A673 (cell line): Measurements from ENCODE around the gene SRP54. TPM values are rescaled to one million over a fixed set of nuclear protein-coding genes. Genes with fewer than 3 reads are reported as not detected.
"Not testable (repeated sequence)": the region's sequence is repeated elsewhere in the genome, so short reads cannot be mapped to it uniquely, and the experiment has no call there.

ENCODE experiments used
- BruUV-seq: library from RNA; stranded (reverse); fragments of 400-500 nt; replicated peaks from 2 replicates; lab custom pipeline; 2021; lab: Mats Ljungman, UMichigan
- CTCF ChIA-PET: fragments of 300-600 bp; sonication (Branson Sonifier 250); formaldehyde crosslinking; loops from one replicate; lab custom pipeline; 2022; ENCODE audit warnings: antibody characterized with exemption; lab: Charles Lee
- POLR2A ChIA-PET: fragments of 300-600 bp; sonication (Branson Sonifier 250); formaldehyde crosslinking; loops from one replicate; lab custom pipeline; 2022; ENCODE audit warnings: antibody characterized with exemption; ENCODE audit not compliant: low non-redundant PET; lab: Charles Lee
- DNase-seq: peaks from one replicate; pipeline ENCODE4 v3.0.0-alpha.2; 2015; ENCODE audit warnings: low spot score
- H3K27ac ChIP-seq: fragments of 200-600 bp; sonication (generic); 2 replicates; pipeline ENCODE4 v1.5.1; 2016; ENCODE audit warnings: mixed run types, low read depth, mild to moderate bottlenecking, mixed read lengths, antibody characterized with exemption, low read length; ENCODE audit not compliant: poor library complexity, severe bottlenecking
- H3K27me3 ChIP-seq: fragments of 200-600 bp; sonication (generic); replicated peaks from 2 replicates; pipeline ENCODE4 v1.6.1; 2017; ENCODE audit warnings: mixed run types, low read depth, mild to moderate bottlenecking, mixed read lengths, antibody characterized with exemption, low read length; ENCODE audit not compliant: insufficient read depth, poor library complexity
- H3K36me3 ChIP-seq: fragments of 200-600 bp; sonication (generic); 2 replicates; pipeline ENCODE4 v1.6.1; 2016; ENCODE audit warnings: mixed run types, mild to moderate bottlenecking, mixed read lengths, antibody characterized with exemption, low read length; ENCODE audit not compliant: insufficient read depth, poor library complexity, severe bottlenecking
- H3K4me1 ChIP-seq: fragments of 200-600 bp; sonication (generic); 2 replicates; pipeline ENCODE4 v1.6.1; 2017; ENCODE audit warnings: mixed run types, mild to moderate bottlenecking, mixed read lengths, antibody characterized with exemption, low read length; ENCODE audit not compliant: insufficient read depth, poor library complexity, severe bottlenecking
- H3K4me3 ChIP-seq: fragments of 200-600 bp; sonication (generic); 2 replicates; pipeline ENCODE4 v1.5.1; 2016; ENCODE audit warnings: low read depth, mixed run types, mild to moderate bottlenecking, mixed read lengths, low read length; ENCODE audit not compliant: poor library complexity, severe bottlenecking
- H3K9me3 ChIP-seq: fragments of 200-600 bp; sonication (generic); 2 replicates; pipeline ENCODE4 v1.6.1; 2016; ENCODE audit warnings: mixed run types, low read depth, mild to moderate bottlenecking, mixed read lengths, antibody characterized with exemption, low read length; ENCODE audit not compliant: poor library complexity, severe bottlenecking
- CTCF ChIP-seq: fragments of 300-800, 200-600 bp; sonication (generic); conservative IDR thresholded peaks from 2 replicates; pipeline ENCODE4 v1.5.1; 2017; ENCODE audit warnings: low read depth, mild to moderate bottlenecking, antibody characterized with exemption, low read length, moderate library complexity, mixed read lengths
- EZH2 ChIP-seq: fragments of 200-600 bp; sonication (generic); IDR thresholded peaks from 2 replicates; pipeline ENCODE4 v1.6.1; 2017; ENCODE audit warnings: borderline replicate concordance, low read depth, mild to moderate bottlenecking, mixed read lengths, antibody characterized with exemption, low read length; ENCODE audit not compliant: poor library complexity, severe bottlenecking
- intact Hi-C: fragments of 100-400 bp; cut with micrococcal nuclease; formaldehyde crosslinking; loops from one replicate; pipeline ENCODE4 v1.10.0; 2022; ENCODE audit not compliant: unreplicated experiment
- total RNA-seq: library from RNA; stranded (reverse); gene quantifications from 2 replicates; pipeline ENCODE4 v1.2.3, GENCODE V29; 2021

The SRP54 gene
- total RNA-seq, 1 experiment from 2014 or later: 60.2 TPM

- no peaks in the 10 kb centered on the region for H3K9me3 ChIP-seq
- CTCF ChIA-PET: no interaction called here
- TF ChIP-seq CTCF (no peak), EZH2 (no peak)
- POLR2A ChIA-PET: no interaction called here
- intact Hi-C loops: no loop called here
- no peak for DNase-seq
- H3K27ac ChIP-seq: no peak overlapping the region
- H3K4me3 ChIP-seq: no peak overlapping the region
- H3K4me1 ChIP-seq: no peaks in the 10 kb centered on the region
- no TSS peak for BruUV-seq
- no peaks in the 10 kb centered on the region for H3K27me3 ChIP-seq
- H3K36me3 ChIP-seq: peaks cover 6% of the 10 kb centered on the region
Observed at GRCh38 chr14:34957771-34958286, 25.0 kb upstream of the SRP54 start.

DNA sequence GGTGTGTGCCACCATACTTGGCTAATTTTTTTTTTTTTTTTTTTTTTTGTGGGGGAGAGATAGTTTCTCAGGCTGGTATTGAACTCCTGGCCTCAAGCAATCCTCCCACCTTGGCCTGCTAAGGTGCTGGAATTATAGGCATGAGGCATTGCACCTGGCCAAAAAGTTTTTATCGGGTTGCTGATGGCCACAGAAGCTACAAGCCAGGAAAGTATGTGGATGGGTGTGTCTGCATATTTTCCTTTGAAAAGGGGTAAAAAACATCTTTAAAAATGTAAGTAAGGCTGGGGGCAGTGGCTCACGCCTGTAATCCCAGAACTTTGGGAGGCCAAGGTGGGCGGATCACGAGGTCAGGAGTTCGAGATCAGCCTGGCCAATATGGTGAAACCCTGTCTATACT lies 20.7 kb upstream of the SRP54 start:
- POLR2A ChIA-PET, H3K4me1 ChIP-seq, H3K27me3 ChIP-seq, DNase-seq, BruUV-seq, H3K4me3 ChIP-seq, intact Hi-C loops, H3K36me3 ChIP-seq, H3K27ac ChIP-seq, CTCF ChIA-PET, H3K9me3 ChIP-seq: not testable (repeated sequence)

DNA sequence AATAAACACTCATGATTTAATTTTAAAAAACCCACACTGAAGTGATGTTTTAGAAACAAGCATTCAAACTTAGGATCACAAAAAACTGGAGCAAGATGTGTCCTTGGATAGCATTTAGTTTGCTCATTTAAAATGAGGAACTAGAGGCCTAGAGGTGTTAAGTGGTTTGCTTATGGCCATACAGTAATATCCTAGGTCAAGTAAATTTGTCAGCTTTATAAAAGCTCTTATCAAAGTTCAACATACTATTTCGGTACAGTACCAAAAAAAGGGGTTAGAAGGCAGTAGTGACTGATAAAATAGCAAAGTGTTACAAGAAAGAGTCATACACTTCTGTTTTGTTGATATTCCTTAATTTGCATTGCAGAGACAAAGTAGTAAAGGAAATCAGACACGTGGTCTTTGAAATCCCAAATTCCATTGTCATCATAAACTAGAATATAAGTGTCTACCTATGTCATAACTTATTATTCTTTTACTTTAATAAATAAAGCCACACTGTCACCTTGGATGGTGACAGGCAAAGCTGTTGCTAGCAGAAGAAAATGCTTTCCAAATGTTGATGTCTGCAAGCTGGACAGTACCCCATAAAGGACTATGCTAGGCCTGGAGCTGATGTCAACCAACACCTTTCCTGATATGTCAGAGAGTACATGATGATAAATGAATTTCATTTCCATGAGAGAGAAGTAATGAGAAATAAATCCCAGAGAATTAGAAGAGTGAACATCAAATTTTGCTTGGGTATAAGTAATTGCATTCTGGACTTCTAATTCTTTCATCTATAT lies 17.6 kb upstream of the SRP54 start:
- TF ChIP-seq EZH2: no peak
- no peak for TF ChIP-seq CTCF
- H3K36me3 ChIP-seq: no peaks in the 10 kb centered on the region
- POLR2A ChIA-PET: no interaction called here
- DNase-seq: no peak
- intact Hi-C loops: no loop called here
- no peaks in the 10 kb centered on the region for H3K9me3 ChIP-seq
- H3K4me1 ChIP-seq: no peaks in the 10 kb centered on the region
- no TSS peak for BruUV-seq
- H3K27ac ChIP-seq: no peak overlapping the region
- CTCF ChIA-PET: no interaction called here
- no peaks in the 10 kb centered on the region for H3K27me3 ChIP-seq
- H3K4me3 ChIP-seq: no peak overlapping the region

GRCh38 chr14:34965912-34966311 lies 16.9 kb upstream of the SRP54 start:
- POLR2A ChIA-PET: no interaction called here
- H3K36me3 ChIP-seq: no peaks in the 10 kb centered on the region

More at GRCh38 chr14:34965912-34966311, 16.9 kb upstream of the SRP54 start:
- Histone ChIP-seq H3K4me1 (no peaks in the 10 kb centered on the region), H3K27ac (no peak overlapping the region), H3K27me3 (no peaks in the 10 kb centered on the region), H3K4me3 (no peak overlapping the region), H3K9me3 (no peaks in the 10 kb centered on the region)
- intact Hi-C loops: no loop called here
- CTCF ChIA-PET: no interaction called here
- no TSS peak for BruUV-seq
- TF ChIP-seq EZH2 (no peak), CTCF (no peak)
- DNase-seq: no peak
